ENCODE results near the gene EVPL.

GRCh38 chr17:76018801-76019200 lies 8.3 kb downstream of the EVPL start:
- TF ChIP-seq CTCF (IDR thresholded peaks at IDR 0.05 in 4 of 5, conservative IDR thresholded peaks at IDR 0.05 in 1 of 5) = no peak
- TF ChIP-seq POLR2A (IDR thresholded peaks at IDR 0.05) = no peak
